Endothelial cell of hepatic sinusoid (primary cell): ENCODE measurements around the gene EPPIN.
"Not testable (repeated sequence)": the region's sequence is repeated elsewhere in the genome, so short reads cannot be mapped to it uniquely, and the experiment has no call there.

ENCODE experiments used
- in situ Hi-C: cut with HindIII; loops from 2 replicates; pipeline ENCODE4 v1.10.0; 2017; ENCODE audit warnings: low sequenced_read_pairs

The EPPIN gene

DNA sequence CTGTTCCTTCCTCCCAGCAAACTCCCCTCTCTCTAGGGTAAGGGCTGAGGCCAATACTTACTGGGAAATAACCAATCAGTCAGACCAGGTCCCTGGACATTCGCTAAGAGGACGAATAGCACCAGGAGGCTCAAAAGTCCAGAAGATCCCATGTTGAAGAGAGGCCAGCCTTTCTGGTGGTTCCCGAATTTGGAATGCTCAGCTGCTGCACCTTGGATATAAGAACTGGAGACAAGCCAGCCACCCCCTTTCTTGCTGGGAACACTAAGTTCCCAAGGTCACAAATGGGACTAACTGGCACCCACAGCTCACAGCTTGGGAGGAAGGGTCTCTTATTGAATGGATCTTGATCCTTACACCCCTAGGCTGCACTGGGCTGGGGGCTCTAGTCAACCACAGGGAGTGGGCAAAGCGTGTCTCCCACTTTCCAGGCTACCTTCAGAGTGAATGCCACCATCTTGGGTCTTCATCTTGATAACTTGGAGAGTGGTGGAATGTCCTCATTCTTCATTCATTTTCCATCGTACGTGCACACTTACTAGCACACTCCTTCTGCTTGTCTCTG is at the start of gene EPPIN:
Gene EPPIN, minus strand, starts transcription at position 196 of the 565 bp plus-strand sequence. Its CDS starts 44 bp downstream, at position 152.
- in situ Hi-C loops = no loop called here

DNA sequence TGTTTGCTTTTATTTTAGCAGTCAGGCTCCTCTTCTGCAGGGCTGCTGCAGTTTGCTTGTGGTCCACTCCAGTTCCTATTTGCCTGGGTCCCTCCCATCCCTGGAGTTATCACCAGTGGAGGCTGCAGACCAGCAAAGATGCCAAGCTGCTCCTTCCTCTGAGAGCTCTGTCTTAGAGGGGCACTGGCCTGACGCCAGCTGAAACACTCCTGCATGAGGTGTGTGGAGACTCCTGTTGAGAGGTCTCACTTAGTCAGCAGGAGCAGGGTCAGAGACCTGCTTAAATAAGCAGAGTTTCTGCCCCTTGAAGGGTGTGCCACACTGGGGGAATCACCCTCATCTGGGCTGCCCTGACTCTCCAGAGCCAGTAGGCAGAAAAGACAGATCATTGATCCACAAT is 48.0 kb upstream of the EPPIN start:
- in situ Hi-C loops = loop anchor here (5.0 to 10.0 kb wide), 2 partner anchors 90 to 177 kb away; no protein-coding TSS in a partner anchor

DNA sequence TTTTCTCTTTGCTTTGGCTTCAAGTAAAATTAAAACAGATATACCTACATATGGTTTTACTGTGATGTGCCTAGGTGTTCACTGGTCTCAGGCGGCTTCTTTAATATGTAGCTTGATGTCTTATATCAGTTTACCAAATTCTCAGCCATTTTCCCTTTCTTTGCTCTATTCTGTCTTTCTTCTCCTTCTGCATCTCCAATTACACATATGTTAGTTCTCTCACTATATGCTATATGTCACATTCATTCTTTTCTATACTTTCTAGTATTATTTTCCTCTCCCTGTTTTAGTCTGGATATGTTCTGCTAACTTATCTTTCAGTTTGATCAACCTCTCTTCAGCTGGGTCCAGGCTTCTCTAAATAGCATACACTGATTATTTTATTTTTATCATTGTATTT is 46.3 kb upstream of the EPPIN start:
- in situ Hi-C loops = loop anchor here (10.0 kb wide), 1 partner anchor 91 kb away; no protein-coding TSS in a partner anchor

DNA sequence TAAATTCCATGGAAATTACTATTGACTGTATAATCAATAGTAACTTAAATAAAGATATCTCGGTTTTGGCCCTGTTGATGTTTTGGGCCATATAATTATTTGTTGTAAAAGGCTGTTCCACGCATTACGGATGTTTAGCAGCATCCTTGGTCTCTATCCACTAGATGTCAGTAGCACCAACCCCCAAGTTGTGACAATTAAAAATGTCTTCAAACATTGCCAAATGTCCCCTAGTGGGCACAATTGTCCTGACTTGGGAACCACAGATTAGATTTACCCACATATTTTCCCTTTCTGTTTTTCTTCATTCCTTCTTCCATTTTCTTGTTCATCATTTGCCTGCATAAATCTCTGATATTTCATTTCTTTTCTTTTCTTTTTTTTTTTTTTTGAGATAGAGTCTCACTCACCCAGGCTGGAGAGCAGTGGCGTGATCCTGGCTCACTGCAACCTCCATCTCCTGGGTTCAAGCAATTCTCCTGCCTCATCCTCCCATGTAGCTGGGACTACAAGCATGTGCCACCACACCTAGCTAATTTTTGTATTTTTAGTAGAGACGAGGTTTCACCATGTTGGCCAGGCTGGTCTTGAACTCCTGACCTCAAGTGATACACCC is 45.5 kb upstream of the EPPIN start:
- in situ Hi-C loops = loop anchor here (10.0 kb wide), 1 partner anchor 92 kb away; no protein-coding TSS in a partner anchor

DNA sequence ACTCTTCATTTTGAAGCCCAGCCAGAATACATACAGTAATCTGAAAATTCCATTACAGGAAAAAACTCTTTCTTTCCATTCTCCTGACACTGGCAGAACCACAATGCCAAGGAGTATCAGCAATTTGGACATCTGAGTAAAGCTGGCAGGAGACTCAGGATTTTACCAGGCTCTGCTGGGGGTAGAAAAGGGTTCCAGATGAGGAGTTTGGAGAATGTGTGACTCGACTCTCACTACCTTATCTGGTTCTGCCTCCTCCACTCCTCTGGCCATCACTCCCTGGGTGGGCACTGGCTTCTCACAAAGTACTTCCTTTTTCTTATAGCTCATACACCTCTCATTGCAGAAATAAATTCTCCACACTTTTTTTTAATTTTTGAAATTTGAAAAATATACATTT is 42.5 kb upstream of the EPPIN start:
- in situ Hi-C loops = loop anchor here (10.0 kb wide), 1 partner anchor 95 kb away; no protein-coding TSS in a partner anchor

DNA sequence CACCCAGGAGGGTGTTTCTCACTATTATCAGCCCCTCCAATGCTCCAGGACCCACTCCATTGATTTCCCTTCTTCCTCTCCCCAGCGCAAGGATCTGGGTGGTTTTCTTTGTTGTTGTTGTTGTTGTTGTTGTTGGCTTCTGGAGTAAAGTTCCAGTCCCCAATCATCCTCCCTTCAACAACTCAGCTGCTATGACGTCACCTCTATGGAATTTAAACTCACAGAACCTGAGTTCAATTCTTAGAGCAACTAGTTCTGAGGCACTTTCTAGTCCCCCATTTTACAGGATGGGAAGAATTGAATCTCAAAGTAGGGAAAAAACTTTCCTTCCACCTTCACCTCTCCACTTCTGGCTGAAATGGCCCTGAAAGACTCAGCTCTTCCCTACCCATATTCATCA is 41.6 kb upstream of the EPPIN start:
- in situ Hi-C loops = no loop called here

DNA sequence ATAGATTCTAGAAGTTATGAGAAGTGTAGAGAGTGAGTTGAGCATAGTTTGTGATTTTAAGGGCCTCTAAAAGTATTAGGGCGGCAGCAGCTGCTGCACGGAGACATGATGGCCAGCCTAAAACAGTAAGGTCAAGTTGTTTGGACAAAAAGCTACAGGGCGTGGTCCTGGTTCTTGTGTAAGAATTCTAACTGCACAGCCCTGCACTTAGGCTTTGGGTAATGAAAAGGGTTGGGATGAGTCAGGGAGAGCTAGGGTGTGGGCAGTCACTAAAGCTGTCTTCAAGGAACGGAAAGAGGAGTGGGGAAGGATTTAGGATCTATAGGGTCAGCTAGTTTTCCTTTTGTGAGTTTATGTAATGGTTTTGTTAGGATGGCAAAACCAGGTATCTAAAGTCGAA is 38.8 kb upstream of the EPPIN start:
- in situ Hi-C loops = not testable (repeated sequence)

DNA sequence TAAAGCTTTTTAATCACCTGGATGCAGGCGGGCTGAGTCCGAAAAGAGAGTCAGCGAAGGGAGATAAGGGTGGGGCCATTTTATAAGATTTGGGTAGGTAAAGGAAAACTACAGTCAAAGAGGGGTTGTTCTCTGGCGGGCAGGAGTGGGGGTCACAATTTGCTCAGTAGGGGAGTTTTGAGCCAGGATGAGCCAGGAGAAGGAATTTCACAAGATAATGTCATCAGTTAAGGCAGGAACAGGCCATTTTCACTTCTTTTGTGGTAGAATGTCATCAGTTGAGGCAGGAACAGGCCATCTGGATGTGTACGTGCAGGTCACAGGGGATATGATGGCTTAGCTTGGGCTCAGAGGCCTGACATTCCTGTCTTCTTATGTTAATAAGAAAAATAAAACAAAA is 37.1 kb upstream of the EPPIN start:
- in situ Hi-C loops = not testable (repeated sequence)

DNA sequence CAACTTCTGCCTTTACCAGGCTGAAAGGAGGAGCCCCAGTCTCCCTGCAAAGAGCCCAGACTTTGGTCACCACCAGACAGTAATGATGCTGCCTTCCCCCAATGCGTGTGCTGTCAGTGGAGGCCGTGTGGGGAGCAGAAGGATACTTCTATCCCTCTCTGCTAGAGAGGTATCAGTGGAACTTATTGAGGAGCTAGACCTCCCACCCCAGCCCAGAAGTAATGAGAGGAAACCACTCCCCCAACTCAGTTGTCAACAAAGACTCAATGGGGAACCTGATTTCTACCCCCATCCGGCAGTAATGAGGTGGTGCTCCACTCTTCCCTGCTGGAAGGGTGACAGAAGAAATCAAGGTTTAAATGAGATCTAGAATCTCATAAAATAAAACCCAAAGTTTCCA is 36.3 kb upstream of the EPPIN start:
- in situ Hi-C loops = no loop called here

DNA sequence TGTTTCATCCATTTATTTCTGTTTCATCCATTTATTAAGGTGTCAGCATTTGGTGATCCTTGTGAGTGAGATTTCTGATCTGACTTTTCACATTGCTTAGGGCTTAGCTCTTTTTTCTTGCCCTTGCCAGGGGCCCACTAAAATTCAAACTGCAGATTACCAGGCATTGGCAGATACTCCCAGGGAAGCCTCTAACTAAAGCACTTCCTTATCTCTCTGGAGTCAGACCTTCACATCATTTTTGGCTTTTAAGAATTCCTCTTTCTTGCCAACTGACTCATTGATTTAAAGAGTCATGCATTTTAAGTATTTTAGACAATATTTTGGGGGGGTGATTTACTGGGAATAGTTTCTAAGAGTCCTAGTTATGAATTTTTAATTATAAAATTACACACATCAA is 34.5 kb upstream of the EPPIN start:
- in situ Hi-C loops = no loop called here

DNA sequence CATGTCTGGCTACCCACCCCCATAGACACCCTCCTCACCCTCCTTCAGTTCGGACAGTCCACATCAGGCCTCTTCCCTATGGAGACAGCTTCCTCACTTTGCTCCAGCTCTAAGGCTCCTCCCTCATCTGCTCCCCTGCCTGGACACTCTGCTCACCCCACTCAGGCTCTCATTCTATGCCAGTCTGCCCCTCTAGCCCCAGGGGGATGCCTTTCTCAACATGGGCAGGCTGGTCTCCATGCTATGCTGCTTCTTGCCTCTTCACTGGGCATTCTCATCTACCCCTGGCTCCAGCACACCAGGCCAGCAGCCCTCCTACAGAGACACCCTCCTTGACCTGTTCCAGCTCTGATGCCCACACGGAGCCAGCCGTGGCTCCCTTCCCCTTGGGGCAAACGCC is 32.0 kb upstream of the EPPIN start, which contains the start of gene WFDC8:
Gene WFDC8, minus strand, starts transcription at position 101 of the 400 bp plus-strand sequence. Its CDS starts 37 bp downstream, at position 64.
- in situ Hi-C loops = loop anchor here (5.0 kb wide), 1 partner anchor 33 kb away; no protein-coding TSS in a partner anchor

DNA sequence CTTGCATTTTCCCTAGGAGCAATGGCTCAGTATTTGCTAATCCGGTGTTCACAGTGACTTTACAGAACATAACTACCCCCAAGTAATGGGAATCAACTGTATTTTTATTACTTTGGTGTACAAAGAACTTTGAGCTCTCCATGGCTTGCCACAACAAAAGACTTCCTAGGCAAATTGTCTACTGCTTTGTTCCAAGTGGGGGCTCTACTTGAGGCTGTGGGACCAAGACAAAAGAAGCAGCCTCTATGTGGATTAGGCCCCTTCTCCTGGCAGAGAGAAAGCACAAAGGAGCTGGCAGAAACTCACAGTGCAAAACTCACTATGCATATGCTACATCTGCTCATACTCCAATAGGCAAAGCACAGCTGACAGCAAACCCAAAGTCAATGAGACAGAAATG is 31.0 kb upstream of the EPPIN start:
- in situ Hi-C loops = loop anchor here (5.0 kb wide), 1 partner anchor 34 kb away; no protein-coding TSS in a partner anchor

DNA sequence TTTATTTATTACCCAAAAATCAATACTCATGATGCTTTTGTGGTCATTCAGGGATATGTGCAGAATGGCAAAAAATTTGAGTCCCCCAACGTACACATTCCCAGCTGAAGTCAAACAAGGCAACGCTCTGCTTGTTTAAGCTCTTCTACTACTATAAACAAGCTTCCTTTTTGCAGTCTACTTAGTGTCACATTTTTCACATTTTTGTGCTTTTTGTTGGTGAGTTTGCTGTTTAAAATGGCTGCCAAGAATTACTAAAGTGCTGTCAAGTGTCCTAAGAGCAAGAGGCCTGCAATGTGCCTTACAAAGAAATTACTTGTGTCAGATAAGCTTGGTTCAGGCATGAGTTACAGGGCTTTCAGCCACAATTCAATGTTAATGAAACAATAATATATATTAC is 29.8 kb upstream of the EPPIN start:
- in situ Hi-C loops = loop anchor here (5.0 kb wide), 1 partner anchor 35 kb away; no protein-coding TSS in a partner anchor

DNA sequence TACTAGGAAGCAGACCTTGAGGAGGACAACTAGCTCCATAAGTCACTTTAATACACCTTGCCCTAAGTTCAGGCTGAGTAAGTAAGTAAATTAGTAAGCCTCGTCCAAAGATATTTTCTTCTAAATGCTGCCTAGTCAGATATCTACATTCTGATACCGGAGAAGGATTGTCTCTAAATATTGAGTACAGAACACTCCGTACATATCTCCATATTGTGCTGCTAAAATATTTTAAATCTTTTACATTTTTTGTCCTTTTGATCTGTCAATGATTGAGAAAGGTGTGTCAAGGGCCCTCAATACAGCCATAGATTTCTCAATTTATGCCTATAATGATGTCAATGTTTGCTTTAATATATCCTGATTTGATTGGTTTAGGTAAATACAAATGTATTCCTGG is 28.7 kb upstream of the EPPIN start:
- in situ Hi-C loops = loop anchor here (5.0 kb wide), 1 partner anchor 36 kb away; no protein-coding TSS in a partner anchor

DNA sequence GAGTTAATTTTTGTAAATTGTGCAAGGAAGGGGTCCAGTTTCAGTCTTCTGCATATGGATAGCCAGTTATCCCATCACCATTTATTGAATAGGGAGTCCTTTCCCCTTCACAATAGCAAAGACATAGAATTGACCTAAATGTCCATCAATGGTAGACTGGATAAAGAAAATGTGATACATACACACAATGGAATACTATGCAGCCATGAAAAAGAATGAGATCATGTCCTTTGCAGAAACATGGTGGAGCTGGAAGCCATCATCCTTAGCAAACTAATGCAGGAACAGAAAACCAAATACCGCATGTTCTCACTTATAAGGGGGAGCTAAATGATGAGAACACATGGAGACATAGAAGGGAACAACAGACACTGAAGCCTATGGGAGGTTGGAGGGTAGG is 22.4 kb upstream of the EPPIN start:
- in situ Hi-C loops = not testable (repeated sequence)

DNA sequence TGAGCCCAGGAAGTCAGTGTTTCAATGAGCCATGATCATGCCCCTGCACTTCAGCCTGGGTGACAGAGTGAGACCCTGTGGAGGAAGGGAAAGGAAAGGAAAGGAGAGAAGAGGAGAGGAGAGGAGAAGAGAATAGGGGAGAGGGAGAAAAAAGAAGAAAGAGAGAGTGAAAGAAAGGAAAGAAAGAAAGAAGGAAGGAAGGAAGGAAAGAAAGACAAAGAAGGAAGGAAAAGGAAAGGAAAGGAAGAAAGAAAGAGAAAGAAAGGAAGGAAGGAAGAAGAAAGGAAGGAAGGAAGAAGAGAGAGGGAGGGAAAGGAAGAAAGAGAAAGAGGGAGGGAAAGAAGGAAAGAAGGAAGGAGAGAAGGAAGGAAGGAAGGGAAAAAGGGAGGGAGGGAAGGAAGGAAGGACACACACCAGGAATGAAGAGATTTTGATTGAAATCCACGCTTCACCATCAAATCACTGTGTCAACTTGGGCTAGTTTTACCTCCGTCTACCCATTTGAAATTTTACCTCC is 17.6 kb upstream of the EPPIN start:
- in situ Hi-C loops = no loop called here

DNA sequence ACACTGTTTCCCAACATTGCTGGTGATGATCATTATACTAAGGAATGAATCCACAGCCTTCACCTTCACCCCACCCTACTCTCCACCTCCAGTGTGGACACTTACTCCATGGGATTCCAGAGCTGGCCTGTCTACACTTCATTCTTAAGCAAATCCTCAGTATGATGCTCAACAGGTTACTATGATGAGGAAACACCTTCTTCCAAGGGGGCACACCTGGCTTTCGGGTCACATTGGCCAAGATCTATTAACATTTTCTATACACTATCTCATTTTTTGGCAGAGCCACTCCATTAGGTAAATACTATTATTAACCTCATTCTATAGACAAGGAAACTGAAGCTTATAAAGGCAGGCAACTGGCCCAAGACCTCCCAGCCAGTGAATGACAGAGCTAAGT is 8.0 kb upstream of the EPPIN start:
- in situ Hi-C loops = no loop called here

DNA sequence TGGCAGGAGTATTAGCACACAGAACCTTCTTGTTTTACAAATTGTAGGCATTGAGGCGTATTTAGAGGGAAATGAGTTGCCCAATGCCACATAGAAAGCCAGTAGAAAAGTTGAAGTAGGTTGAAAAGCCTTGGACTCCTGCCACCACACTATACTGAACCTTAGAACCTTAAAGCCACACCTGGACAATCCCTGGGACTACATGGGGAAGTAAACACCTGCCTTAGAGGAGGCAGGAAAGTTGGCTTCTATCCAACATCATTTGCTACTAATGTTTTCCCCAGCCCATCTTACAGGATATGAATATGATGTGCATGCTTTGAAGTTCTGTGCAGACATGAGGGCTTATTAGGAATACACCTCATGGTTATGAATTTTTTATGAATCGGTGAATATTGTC is 5.3 kb upstream of the EPPIN start:
- in situ Hi-C loops = no loop called here

DNA sequence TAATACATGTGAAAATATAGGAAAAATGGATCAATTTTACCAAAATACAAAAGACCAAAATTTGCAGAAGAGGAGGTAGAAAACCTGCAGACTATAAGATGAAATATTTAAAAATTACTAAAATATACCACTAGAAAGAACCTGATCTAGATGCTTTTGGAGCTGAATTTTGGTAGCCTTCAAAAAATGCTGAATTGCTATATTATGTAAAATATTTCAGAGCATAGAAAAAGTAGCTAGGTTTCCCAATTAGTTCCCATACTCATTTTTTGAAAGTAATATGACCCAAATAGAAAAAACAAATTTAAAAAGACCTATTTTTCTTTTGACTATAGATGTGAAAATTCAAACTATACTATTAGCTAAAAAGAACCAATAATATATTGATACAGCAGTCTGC is 3.6 kb upstream of the EPPIN start:
- in situ Hi-C loops = no loop called here

DNA sequence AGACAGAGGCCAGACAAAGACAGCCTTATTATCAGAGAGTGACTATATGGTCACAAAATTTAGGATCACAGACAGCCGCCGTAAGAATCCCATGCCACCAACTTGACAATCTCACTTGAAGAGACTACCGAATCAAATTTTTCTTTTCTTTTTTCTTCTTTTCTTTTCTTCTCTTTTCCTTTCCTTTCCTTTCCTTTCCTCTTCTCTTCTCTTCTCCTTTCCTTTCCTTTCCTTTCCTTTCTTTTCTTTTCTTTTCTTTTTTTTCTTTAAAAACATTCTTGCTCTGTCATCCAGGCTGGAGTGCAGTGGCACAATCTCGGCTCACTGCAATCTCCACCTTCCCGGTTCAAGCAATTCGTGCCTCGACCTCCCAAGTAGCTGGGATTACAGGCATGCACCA is 1.2 kb upstream of the EPPIN start:
- in situ Hi-C loops = no loop called here

DNA sequence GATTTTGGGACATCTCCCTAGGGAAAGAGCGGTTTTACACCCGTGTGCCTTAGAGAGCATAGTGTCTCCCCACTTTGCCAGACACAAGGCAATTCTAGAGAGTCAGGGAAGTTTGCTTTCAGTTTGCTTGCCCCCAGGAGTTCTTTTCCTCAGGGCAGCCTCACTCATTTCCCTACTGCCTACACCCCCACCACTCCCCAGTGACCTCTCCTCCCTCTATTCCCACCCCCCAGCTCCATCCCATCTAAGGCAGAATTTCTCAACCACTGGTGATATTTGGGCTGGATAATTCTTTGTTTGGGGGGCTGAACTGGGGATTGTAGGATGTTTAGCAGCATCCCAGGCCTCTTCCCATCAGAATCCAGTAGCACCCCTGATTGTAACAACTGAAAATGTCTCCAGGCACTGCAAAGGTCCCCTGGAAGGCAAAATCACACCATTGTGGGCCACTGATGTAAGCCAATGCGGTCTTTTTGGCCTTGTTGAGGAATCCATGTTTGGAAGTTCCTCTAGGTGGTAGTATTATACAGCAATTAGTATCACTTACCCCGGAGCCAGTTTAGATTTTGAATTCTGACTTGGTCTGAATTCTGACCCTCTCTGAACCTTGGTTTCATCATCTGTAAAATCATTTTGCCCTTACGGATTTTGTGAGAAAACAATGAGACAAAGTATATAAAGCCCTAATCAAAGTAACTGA is 1.3 kb downstream of the EPPIN start:
- in situ Hi-C loops = no loop called here
